NCI-H345 treated with DMSO at 0.1 percent for 48 hours (cell line): ENCODE measurements around the gene DACT2.

Experiments used
- DNase-seq: peaks from one replicate; lab custom pipeline; 2025; ENCODE audit not compliant: unreplicated experiment; lab: John Stamatoyannopoulos, UW

DACT2 gene

DNA sequence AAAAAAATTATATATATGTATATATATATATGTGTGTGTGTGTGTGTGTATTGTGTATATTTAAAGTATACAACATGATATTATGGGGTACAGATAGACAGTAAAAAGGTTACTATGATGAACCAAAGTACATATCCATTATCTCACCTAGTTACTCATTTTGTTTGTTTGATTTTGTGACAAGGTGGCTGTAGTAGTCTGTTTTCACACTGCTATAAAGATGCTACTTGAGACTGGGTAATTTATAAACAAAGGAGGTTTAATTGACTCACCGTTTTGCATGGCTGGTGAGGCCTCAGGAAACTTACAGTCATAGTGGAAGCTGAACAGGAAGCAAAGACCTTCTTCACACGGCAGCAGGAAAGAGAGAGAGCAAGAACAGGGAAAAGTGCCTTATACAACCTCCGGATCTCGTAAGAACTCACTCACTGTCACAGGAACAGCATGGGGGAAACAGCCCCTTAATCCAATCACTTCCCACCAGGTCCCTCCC, 30.2 kb upstream of the DACT2 start:
- DNase-seq = no peak

DNA sequence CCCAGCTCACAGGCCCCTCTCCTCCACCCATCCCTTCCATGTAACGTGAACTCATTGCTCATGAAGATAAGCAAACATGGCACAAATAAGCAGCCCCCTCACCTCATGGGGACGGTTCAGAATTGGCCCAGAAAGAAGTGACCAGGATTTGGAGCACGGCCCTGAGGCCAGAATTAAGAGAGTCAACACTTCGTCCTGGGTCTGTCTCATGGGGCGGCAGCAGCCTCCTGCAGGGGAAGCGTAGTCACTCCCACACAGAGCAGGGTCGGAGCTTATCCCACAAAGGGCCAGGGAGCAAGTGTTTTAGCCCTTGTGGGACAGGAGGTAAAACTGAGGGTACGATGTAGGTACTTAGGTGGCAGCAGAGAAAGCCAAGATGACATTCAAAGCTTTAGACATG, 28.6 kb upstream of the DACT2 start:
- DNase-seq = no peak

DNA sequence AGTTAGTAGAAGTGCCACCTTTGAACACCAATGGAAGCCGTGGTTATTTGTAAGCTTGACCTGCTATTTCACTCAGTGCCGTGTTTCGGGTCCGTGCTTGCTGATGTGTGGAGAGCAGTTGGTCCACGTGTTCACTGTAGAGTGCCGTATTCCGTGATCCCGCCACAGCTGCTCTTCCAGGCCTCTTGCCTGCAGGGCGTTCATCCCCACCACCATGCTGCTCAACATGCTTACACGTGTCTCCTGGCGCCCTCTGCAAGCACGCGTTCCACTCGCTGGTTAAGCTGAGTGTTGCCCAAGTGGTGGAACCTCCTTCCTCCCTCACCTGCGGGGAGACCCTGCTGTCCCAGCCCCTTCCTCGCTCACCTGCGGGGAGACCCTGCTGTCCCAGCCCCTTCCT, 28.0 kb upstream of the DACT2 start:
- no peak for DNase-seq

DNA sequence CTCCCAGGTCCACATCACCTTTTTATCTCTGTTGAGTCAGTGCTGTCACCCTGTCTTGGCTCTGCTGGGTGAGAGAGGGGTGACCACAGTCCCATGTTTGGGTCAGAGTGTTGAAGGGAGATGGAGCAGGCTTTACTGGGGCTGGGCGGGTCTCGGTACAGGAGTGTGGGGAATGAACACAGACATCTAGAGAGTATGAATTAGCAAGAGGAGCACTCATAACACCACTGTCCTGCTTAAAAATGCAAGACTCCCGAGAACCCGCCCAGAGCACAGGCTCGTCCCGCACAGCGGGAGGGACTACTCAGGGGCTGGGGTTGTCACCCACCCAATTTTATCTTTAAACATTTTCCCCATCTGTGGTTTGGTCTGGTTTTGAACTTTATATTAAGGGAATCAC, 27.5 kb upstream of the DACT2 start:
- no peak for DNase-seq

DNA sequence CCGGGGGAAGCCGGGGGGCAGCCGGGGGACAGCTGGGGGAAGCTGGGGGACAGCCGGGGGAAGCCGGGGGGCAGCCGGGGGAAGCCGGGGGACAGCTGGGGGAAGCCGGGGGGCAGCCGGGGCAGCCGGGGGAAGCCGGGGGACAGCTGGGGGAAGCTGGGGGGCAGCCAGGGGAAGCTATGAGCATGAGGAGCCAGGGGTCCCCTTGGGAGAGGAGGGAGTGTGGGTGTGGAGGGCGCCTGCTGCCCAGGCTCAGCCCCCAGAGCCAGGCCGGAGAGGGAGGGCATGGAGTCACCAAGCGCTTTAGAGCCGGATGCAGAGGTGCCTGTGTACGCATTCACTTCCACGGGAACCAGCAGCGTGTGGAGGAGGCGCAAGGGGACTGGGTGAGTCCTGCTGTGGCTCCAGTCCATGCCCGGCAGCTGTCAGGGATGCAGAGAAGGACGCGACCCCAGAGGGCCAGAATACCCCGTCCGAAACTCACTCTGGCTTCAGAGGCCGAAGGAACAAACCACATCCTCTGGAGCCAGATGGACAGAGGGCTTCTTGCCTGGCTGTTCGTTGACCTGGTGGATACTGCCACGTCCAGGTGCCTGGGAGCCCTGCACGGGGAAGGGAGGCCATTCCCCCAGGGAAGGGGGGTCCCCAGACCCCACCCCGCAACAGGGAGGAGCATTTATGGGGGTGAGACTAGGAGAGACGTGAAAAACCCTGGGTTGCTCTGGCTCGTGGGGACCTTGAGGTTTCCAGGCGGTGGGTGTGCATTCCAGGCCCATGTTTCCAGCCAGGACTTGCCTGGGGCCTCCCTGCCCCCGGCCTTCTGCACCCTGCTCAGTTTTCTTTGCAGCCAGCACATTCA, 26.5 kb upstream of the DACT2 start:
- DNase-seq = no peak

DNA sequence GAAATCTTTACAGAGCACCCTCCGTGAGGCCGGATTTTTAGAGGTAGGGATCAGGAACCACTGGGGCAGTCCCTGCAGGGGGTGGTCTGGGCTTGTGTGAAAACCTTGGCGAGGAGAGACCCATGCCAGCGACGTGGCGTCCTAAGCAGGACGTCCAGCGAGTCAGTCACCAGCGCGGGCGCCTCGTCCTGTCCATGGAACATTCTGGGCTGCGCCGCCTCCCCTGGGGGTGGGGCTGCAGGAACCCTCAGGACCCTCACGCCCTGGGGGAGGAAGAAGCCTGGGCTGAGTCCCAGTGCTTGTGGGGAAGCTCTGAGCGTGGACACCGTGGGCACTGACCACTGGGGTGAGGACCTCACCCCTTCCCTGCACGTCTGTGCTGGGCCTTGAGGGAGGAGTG, 25.7 kb upstream of the DACT2 start:
- no peak for DNase-seq

DNA sequence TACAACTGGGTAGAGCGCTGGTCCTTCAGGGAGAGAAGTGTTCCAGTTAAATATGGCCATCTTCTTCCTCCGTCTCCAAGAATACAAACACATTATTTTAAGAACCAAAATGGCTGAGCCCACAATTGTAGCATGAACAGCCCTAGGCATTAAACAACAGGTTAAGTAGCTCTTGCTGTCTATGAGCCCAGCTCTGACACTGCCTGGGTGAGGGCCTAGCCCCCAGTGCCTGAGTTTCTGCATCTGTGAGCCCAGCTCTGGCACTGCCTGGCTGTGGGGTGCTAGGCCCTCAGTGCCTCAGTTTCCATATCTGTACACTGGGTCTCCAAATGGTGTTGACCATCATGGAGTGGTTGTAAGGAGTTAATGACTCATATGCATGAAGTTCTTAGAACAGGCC, 24.8 kb upstream of the DACT2 start:
- DNase-seq = no peak

DNA sequence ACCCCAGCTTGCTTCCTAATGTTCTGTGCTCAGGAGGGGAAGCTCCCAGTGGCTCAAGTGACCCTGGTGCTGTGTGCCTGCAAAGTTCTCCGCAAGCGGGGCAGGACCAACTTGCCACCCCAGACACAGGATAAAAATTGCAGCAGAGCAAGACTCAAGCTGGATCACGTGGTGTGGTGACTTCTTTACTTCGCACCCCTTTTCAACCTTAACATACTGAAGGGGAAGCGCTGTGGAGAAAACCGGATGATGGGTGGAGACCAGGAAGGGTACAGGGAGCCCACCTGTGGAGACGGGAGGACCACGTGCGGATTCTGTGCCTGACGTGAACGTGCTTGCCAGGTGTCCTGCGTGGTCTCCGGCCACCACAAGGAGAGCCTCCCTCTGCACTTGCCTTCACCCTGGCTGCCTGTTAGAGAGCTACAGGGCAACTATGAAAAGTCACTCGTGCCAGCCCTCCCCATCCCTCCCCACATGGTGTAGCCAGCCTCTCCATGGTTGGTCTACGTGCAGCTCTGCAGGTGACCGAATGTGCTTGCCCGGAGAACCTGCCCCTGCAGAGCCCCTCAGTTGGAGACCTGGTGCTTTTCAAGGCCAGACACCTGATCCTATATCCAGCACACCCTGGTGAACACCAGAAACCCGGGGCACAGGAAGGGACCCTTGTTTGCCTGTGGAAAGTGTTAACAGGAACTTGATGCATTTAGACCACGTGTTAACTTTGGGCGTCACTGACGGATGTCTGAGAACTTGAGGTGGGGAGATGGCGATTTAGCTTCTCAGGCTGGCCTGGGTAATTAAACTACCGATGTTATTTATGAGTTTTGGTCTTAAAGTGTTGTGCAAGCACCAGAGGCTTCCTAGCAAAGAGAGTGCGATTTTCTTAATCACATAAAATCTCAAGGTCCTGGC, 23.9 kb upstream of the DACT2 start:
- DNase-seq = peak; percentile 64

DNA sequence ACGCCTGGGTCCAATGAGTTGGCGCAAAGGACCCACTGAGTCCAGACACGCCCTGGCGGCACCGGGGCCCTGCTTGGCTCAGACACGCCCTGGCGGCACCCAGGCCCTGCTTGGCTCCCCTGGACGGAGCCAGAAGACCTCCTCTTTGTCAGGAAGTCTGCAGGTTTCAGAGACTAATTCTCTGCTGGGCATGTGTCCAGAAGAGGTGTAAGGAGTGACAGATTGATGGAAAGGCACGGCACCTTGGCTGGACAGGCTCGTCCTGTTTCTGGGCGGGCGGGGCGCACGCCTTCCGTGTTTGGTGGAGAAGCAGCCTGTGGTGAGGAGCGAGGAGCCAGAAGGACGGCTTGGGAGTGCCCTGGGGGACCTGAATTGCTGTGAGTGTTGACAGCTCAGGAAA, 23.1 kb upstream of the DACT2 start:
- DNase-seq = no peak

DNA sequence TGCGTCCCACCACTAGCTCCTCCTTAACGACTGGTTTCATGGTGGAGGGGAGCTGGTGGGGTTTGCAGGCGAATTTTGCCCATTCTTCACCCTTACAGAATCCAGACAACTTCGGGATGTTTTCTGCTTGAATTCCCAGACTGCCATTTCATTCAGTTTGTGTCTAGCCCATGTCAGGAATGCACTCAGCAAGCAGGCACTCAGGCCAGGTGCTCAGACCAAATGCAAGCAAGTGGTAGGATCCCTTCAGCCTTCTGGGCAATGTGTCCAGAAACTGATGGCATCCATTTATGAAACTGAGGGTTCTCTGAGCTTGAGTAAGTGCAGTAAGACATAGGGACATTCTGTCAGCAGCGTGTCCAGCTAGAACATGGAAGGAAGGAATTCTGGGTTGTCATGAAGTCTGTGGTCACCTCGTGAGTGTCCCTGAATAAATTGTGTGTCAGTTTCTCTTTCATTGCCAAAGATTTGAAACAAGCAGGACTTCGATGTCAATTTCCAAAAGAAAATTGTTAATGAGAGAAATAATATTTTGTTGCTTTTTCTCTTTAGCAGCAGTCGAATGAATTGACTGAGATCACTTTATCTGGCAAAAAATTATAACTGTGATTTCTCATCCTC, 21.8 kb upstream of the DACT2 start:
- DNase-seq = no peak

DNA sequence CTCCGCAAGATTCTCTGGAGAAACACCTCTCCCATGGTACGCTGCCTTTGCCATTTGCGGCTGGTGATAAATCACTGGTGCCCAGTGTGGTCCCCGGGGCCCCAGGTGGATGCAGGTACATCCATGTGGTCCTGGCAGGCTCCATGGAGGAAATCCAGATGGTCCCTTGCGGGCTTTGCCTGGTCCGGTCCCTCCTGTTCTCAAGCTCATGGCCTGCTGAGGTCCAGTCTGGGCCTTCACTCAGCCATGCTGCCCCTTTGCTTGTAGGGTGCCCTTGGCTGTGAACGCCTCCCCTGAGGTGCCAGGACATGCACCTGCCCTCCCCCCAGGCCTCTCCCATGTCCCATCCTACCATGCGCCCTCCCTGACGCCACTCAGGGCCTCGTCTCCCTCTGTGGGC, 21.2 kb upstream of the DACT2 start:
- no peak for DNase-seq

DNA sequence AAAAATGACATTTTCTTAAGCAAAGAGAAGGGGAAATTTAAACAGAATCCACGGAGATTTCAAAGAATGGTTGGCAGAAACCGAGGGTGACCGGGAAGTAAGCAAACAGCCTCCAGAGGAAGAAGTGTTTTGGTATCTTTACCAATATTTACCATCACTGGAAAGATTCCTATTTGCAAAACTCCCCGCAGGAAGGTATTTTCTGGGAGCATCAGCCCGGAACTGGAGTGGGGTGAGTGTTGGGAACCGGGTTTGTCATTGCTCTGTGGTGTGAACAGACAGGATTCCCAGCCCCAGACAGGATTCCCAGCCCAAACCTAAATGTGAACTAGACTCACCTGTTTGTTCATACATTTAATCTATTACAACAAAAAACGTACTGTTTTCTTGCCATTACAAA, 19.2 kb upstream of the DACT2 start:
- DNase-seq = no peak

DNA sequence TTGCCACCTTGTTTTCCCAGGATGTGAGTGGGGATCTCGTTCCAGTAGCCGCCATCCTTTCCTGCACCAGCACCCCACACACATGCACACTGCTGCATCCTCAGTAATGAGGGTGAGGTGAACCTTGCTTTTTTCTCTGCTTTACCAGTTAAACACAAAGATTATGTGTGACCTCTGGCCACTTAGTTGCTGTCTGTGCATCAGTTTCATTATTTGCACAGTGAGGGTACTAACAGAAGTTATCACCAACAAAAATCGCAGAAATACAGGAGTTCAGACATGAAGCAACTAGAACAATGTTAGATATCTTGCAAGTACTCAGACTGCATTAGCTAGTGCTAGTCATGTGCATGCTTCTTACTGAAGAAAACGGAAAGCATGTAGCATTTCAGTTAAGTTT, 17.4 kb upstream of the DACT2 start:
- no peak for DNase-seq

DNA sequence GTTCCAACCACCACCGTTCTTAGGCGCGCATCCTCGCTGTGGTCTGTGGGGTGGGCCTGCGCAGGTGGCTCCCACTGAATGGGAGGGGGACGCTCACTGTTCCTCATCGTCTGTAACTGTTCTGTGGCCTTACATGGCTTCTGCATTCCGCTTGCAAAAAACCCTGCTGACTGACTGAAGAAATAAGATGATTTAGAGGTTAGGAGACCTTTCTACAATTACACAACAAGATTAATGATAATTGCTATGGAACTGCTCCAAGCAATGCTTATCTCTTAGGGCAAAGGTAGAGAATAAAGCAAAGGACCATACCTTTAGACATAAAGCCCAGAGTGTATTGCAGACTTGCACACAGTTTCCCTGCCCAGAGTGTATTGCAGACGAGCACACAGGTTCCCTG, 14.4 kb upstream of the DACT2 start:
- no peak for DNase-seq

DNA sequence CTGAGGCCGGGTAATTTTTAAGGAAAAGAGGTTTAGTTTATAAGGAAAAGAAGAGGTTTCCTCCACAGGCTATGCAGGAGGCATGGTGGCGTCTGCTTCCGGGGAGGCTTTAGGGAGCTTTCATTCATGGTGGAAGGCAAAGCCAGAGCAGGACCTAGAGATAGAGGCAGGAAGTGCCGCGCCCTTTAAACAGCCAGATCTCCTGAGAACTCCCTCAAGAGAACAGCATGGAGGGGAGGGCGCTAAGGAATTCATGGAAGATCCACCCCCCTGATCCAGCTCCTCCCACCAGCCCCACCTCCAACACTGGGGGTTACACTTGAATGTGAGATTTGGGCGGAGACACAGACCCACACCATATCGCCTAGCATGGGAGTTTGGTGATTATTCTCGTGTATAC, 13.9 kb upstream of the DACT2 start:
- DNase-seq = no peak

DNA sequence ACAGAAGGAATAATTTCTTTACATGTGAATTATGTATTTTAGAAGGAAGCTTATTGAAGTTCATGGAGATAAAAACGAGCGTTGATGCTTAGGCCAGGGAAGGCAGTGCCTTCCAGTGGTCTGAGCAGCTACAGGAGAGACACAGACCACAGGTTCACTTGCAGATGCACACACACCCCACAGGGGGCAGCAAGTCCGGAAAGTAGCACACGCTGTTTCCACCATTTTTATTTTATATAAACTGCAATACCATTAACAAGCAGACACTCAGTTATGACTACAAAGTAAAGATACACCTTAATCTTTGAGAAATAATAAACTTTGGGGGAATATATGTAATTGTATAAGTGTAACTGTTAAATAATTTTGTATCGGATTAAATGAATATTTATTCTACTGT, 13.5 kb upstream of the DACT2 start:
- DNase-seq = no peak

DNA sequence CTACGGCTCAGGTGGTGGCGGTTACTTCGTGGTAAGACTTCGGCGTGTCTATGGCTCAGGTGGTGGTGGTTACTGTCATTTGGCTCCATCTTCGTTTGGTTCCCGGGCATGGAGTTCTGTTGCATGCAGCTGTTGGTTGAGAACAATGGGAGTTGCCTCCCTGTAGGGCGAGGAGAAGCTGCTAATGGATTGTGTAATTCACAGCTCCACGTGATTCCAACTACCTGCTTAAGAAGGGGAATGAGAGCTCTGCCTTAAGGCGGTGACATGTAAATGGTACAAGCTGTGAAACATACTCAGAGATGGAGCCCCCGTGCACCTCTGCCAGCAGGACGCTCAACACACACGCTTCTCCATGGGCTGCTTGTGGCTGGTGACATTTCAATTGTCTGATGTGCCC, 12.4 kb upstream of the DACT2 start:
- DNase-seq = peak; percentile 83

DNA sequence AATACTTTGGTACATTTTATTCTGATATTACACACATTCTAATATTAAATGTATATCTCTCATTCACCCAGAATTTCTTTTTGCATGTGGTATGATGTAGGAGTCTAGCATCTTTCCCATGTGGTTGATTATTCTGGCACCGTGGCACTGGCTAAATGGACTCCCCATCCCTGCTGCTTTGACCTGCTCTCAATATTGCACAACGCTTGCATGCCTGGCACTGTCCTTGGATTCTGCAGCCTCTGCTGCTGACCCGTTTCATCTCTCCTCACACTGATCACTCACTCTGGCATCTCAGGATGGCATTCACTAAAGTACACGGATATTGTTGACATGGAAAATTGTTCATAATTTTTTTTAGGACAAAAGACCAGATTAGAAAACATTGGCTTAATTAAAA, 11.5 kb upstream of the DACT2 start:
- no peak for DNase-seq

DNA sequence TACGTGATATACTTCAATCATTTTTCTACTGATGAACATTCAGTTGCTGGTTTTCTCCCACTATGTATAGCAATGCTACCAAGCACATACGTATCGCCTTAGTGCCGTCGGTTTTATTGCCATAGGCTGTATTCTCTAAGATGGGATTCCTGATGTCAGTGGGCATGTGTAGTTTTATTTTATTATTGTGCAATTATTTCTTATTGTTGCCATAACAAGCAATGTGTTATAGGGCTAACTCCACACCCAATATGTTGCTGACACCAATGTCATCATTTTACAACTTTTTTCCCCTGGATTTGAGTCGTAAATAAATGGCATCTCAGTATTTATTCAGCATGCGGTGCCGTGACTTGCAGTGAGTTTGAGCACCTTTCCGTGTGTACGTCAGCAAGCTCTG, 10.8 kb upstream of the DACT2 start:
- DNase-seq = no peak

DNA sequence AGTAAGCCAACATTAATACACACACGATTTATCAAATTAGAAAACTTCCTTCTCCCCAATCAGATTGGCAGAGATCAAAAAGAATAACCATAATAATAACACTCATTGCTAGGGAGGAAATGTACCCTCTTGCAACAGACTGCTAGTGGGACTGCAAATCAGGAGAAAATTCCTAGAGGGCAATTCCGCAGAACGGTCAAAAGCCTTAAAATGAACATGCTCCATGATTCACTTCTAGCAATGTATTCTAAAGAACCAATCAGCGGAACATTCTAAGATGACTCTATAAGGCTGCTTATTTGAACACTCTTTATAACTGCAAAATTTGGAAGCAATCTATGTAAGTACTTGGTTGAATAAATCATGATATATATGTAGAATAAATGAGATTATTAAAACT, 8.5 kb upstream of the DACT2 start:
- DNase-seq = no peak
